SK-N-SH (cell line): ENCODE measurements around the gene HECTD4.

ENCODE experiments used
- EZH2phosphoT487 ChIP-seq: fragments of 200-600 bp; sonication (generic); IDR thresholded peaks from 2 replicates; pipeline ENCODE4 v1.6.1; 2017; ENCODE audit warnings: low read depth, mixed run types, mild to moderate bottlenecking, antibody characterized with exemption, moderate library complexity, borderline replicate concordance
- JUND ChIP-seq: IDR thresholded peaks from 2 replicates; pipeline ENCODE4 v1.4.0; 2012
- MXI1 ChIP-seq: IDR thresholded peaks from 2 replicates; pipeline ENCODE4 v1.6.1; 2012; ENCODE audit warnings: mild to moderate bottlenecking, low read depth, low read length, improper control_type of control experiment
- RAD21 ChIP-seq: IDR thresholded peaks from 2 replicates; pipeline ENCODE4 v1.6.1; 2012; ENCODE audit warnings: mild to moderate bottlenecking, low read length
- REST ChIP-seq: IDR thresholded peaks from 2 replicates; pipeline ENCODE4 v1.6.1; 2012; ENCODE audit warnings: mild to moderate bottlenecking, low read depth, low read length, moderate library complexity
- SIN3A ChIP-seq: IDR thresholded peaks from 2 replicates; pipeline ENCODE4 v1.6.1; 2012; ENCODE audit warnings: low read depth, mild to moderate bottlenecking, low read length, moderate library complexity, borderline replicate concordance
- SMC3 ChIP-seq: IDR thresholded peaks from 2 replicates; pipeline ENCODE4 v1.6.1; 2012; ENCODE audit warnings: low read depth, low read length, improper control_type of control experiment
- YY1 ChIP-seq: IDR thresholded peaks from 2 replicates; pipeline ENCODE4 v1.4.0; 2012; ENCODE audit warnings: low read depth, mild to moderate bottlenecking

GRCh38 chr12:112283546-112283945 is 98.7 kb downstream of the HECTD4 start:
- no peak for TF ChIP-seq RAD21
- TF ChIP-seq JUND = no peak
- TF ChIP-seq YY1 = no peak
- TF ChIP-seq EZH2phosphoT487 = no peak
- no peak for TF ChIP-seq REST
- TF ChIP-seq SIN3A = no peak
- TF ChIP-seq SMC3 = no peak
- no peak for TF ChIP-seq MXI1
